Subcutaneous adipose tissue (tissue), 4 donors: ENCODE results near the gene PLSCR1. TPM values are rescaled to one million over a fixed set of nuclear protein-coding genes. Genes with fewer than 3 reads are reported as not detected.

Experiments used
- total RNA-seq, 4 donors: library from RNA; depleted of rRNA; stranded (reverse); fragments of >200 nt; gene quantifications; one replicate each; pipeline ENCODE4 v1.1.0, GENCODE V29; 2016
- TF ChIP-seq, protein P1 (sequence below): fragments of 450-650 bp; IDR thresholded peaks from one replicate; pipeline ENCODE4 v1.5.1; 2016; ENCODE audit warnings: low read depth, mild to moderate bottlenecking, control low read depth, antibody characterized with exemption, moderate library complexity

PLSCR1 gene
- total RNA-seq, 4 donors from 2014 or later, result 111 to 182 (median 163) TPM

DNA sequence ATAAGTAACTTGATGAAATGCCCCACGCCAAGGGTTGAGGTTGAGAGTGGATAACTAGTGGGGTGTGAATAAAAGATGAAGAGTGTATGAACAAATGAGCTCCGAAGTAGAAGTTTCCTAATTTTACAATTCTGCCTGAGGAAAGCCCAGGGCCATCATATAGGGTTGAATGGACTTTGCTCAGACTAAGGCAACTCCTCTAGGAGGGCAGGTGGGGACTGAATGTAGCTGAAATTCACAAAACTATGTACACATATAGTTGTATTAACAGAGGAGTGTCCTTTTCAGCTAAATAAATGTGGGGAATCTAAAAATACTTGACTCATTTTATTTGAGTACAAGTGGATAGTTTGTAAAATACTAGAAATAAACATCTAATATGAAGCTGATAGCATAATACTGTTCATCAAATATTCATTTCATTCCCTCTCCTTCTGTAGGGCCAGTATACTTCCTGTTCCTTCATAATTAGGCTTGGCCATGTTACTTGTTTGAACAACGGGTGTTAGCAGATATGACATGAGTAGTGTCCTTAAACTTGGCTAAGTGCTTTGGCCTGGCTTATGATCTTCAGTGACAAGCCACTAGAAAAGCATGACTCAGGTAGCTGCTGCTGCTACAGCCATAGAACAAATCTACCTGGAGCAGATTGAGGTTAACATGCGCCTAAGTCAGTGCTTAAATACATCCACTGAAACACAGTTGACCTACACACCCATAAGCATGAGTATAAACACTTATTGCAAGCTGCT lies 26.5 kb downstream of the PLSCR1 start:
- TF ChIP-seq, protein P1, sequence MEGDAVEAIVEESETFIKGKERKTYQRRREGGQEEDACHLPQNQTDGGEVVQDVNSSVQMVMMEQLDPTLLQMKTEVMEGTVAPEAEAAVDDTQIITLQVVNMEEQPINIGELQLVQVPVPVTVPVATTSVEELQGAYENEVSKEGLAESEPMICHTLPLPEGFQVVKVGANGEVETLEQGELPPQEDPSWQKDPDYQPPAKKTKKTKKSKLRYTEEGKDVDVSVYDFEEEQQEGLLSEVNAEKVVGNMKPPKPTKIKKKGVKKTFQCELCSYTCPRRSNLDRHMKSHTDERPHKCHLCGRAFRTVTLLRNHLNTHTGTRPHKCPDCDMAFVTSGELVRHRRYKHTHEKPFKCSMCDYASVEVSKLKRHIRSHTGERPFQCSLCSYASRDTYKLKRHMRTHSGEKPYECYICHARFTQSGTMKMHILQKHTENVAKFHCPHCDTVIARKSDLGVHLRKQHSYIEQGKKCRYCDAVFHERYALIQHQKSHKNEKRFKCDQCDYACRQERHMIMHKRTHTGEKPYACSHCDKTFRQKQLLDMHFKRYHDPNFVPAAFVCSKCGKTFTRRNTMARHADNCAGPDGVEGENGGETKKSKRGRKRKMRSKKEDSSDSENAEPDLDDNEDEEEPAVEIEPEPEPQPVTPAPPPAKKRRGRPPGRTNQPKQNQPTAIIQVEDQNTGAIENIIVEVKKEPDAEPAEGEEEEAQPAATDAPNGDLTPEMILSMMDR, result no peak

DNA sequence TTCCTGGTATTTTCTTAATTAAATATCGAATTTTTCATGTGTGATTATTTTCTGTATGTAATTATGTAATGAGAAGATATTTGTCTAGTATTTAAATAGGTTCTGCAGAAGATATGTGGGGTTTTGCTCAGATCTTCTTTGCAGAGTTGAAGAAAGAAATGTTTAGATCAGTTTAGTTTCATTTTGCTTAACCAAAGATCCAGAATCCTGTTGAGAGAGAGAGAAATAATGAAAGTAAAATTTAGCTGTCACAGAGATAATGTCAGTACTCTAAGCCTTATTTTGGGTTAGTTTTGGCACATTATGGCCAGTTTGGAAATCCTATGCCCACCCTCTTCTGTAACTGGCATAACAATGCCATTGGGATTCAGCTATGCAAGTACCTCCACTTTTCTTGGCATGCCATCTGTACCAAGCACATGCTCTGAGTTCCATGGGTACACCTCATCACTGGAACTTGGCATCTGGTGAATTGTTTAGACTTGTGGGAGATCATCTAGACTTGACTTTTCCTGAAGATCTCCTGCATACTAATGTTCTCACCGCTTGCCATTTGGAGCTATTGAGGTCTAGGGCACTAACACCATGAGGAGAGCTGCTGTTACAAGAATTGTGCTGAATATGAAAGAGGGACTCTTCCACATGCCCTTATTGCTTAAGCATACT lies 30.9 kb downstream of the PLSCR1 start:
- TF ChIP-seq, protein P1, result no peak

DNA sequence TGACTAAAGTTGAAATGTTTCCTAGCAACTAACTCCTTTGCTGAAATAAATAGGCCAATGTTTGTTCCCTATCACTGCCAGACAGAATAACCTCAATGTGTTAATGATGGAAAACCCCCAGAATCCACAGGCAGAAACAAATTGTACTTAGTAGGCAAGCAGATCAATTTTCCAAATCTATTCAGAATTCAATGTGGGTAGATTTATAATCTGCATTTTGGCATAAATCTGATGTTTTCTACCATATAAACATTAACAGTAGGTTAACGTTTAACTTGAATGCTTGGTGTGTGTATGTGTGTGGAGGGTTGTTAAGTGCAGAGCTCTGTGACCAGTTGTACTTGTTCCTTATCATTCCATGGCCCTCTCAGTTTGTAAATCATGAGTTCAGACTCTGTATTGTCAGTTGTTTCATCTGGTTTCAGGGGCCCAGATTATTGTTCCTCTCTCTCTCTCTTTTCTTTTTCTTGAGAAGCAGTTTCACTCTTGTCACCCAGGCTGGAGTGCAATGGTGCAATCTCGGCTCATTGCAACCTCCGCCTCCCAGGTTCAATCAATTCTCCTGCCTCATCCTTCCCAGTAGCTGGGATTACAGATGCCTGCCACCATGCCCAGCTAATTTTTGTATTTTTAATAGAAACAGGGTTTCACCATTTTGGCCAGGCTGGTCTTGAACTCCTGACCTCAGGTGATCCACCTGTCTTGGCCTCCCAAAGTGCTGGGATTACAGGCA lies 32.8 kb downstream of the PLSCR1 start:
- TF ChIP-seq, protein P1, result no peak

DNA sequence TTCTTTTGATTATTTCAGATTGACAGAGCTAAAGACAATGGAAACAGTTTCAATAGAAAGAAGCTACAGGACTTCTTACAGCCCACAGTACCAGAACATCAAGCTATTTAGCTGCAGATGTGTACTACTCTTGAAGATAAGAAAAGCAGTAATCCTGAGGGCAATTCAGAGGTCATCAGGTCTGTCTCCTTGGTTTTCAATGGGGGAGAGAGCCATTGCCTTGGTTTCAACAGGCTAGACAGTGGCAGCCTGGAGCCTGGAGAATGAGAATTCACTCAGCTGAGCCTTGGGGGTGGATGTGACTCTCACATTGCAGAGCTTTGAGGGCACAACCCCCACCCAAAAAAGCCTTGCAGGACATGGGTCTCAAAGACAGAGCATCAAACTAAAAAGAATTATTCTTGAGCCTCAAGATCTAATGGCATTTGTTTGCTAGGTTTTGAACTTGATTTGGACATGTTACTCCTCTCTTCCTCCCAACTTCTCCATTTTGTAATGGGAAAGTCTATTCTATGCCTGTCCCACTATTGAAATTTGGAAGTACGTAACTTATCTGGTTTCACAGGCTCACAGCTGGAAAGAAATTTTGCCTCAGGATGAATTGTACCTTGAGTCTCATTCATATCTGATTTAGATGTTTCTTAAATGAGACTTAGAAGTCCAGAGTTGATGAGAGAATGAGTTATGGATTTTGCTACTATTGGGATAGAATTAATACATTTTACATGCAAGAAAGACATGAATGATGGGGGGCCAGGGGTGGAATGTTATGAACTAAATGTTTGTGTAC lies 36.9 kb downstream of the PLSCR1 start:
- TF ChIP-seq, protein P1, result no peak

DNA sequence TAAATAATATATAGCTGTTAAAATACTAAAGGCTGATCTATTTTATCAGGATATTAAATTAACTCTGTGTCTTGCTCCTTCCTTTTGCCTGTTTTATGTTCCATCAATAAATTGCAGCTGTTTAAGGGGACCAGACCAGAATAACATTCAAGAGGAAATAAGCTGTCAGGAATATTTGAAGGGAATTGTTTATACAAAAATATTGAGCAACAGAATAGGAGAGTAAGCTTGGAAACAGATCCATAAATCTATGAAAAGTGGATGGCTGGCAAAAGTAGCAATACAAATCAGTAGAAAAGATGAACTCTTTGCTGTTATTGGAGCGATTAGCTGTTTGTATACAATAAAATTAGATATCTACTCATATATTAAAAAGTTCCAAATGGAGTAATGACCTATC lies 38.9 kb downstream of the PLSCR1 start:
- TF ChIP-seq, protein P1, result no peak

DNA sequence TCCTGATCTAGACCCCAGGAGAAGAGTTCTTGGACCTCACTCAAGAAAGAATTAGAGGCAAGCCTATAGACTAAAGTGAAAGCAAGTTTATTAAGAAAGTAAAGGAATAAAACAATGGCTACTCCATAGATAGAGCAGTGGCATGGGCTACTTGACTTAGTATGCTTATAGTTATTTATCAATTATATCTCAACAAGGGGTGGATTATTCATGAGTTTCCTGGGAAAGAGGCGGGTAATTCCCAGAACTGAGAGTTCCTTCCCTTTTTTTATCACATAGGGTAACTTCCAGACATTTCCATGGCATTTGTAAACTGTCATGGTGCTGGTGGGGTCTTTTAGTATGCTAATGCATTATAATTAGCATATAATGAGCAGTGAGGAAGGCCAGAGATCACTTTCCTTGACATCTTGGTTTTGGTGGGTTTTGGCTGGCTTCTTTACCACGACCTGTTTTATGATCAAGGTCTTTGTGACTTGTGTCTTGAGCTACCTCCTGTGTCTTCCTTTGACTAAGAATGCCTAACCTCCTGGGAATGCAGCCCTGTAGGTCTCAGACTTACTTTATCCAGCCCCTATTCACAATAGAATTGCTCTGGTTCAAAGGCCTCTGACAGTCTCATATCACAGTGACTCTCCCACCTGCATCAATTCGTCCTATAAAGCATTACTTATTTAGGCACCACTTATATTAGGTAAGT lies 39.8 kb downstream of the PLSCR1 start:
- TF ChIP-seq, protein P1, result no peak
